Activated CD4-positive, alpha-beta T cell treated with anti-CD3 and anti-CD28 coated beads, Interleukin-2, Interleukin-6, amounts not matched to agents 100 ng/mL and 50 ng/mL, durations not matched to agents 16 hours and 8 hours (primary cell): ENCODE measurements around the gene TESMIN.

Source experiments
- DNase-seq: peaks from one replicate; pipeline ENCODE4 v3.0.0-alpha.2; 2020

Gene TESMIN

GRCh38 chr11:68751331-68751856, at the start of gene TESMIN:
Gene TESMIN, minus strand, starts transcription at chr11:68751520. Its CDS starts 860 bp downstream, at chr11:68750660.
- DNase-seq: peak; percentile 96

GRCh38 chr11:68798221-68798813, 47.0 kb upstream of the TESMIN start:
- peak; percentile 39 for DNase-seq

- DNase-seq: no peak
Observed at GRCh38 chr11:68796801-68797200, 45.5 kb upstream of the TESMIN start.

- no peak for DNase-seq
Observed at GRCh38 chr11:68792400-68792966, 41.2 kb upstream of the TESMIN start.

GRCh38 chr11:68784653-68785052, 33.3 kb upstream of the TESMIN start:
- no peak for DNase-seq

- DNase-seq: no peak
Observed at GRCh38 chr11:68783216-68783821, 32.0 kb upstream of the TESMIN start.

- no peak for DNase-seq
Observed at GRCh38 chr11:68782711-68783110, 31.4 kb upstream of the TESMIN start.

- peak; percentile 5 for DNase-seq
Observed at GRCh38 chr11:68780829-68781228, 29.5 kb upstream of the TESMIN start.

GRCh38 chr11:68778205-68778604, 26.9 kb upstream of the TESMIN start:
- no peak for DNase-seq

GRCh38 chr11:68776442-68777235, 25.3 kb upstream of the TESMIN start:
- no peak for DNase-seq

- DNase-seq: no peak
Observed at GRCh38 chr11:68775951-68776388, 24.6 kb upstream of the TESMIN start.

- DNase-seq: no peak
Observed at GRCh38 chr11:68774194-68774585, 22.9 kb upstream of the TESMIN start.

GRCh38 chr11:68773521-68774193, 22.3 kb upstream of the TESMIN start:
- no peak for DNase-seq

GRCh38 chr11:68772936-68773335, 21.6 kb upstream of the TESMIN start:
- DNase-seq: no peak

- no peak for DNase-seq
Observed at GRCh38 chr11:68770781-68771180, 19.5 kb upstream of the TESMIN start.

GRCh38 chr11:68767672-68768071, 16.4 kb upstream of the TESMIN start:
- no peak for DNase-seq

GRCh38 chr11:68766786-68767185, 15.5 kb upstream of the TESMIN start:
- no peak for DNase-seq

GRCh38 chr11:68764746-68765145, 13.4 kb upstream of the TESMIN start:
- DNase-seq: no peak

- no peak for DNase-seq
Observed at GRCh38 chr11:68763926-68764657, 12.8 kb upstream of the TESMIN start.

GRCh38 chr11:68763181-68763721, 11.9 kb upstream of the TESMIN start:
- no peak for DNase-seq

GRCh38 chr11:68762481-68762880, 11.2 kb upstream of the TESMIN start:
- no peak for DNase-seq

GRCh38 chr11:68761801-68762200, 10.5 kb upstream of the TESMIN start:
- DNase-seq: no peak
